ENCODE measurements around the gene DLX5.
A peak's percentile ranks its signal among the peaks of the same experiment; 100 is the strongest.

DLX5 gene

GRCh38 chr7:97006816-97007582, 17.6 kb downstream of the DLX5 start:
- intact Hi-C loops (cut with DNase I) = no loop called here
- peak in 3 of 10 donors; percentile 12 to 55 (median 50) for DNase-seq

- DNase-seq = peak in 4 of 10 donors; percentile 13 to 84 (median 74)
- intact Hi-C loops (cut with DNase I) = no loop called here
These were observed 18.4 kb downstream of the DLX5 start for GRCh38 chr7:97006055-97006815.

GRCh38 chr7:97005183-97006054, 19.2 kb downstream of the DLX5 start, which contains the start of gene DLX6:
Gene DLX6 (plus strand): TSS chr7:97005553. CDS start chr7:97005978, 425 bp downstream.
- intact Hi-C loops (cut with DNase I) = no loop called here
- peak in 8 of 10 donors; percentile 37 to 94 (median 76) for DNase-seq

- DNase-seq = no peak
- intact Hi-C loops (cut with DNase I) = no loop called here
These were observed 20.1 kb downstream of the DLX5 start for GRCh38 chr7:97004247-97005182.

- intact Hi-C loops (cut with DNase I) = no loop called here
- DNase-seq = peak in 2 of 10 donors; percentile 63 to 64
These were observed 21.1 kb downstream of the DLX5 start for GRCh38 chr7:97003262-97004246.

- peak in 2 of 10 donors; percentile 45 to 56 for DNase-seq
- intact Hi-C loops (cut with DNase I) = no loop called here
These were observed 21.9 kb downstream of the DLX5 start for GRCh38 chr7:97002555-97003261.

GRCh38 chr7:97001656-97002554, 22.7 kb downstream of the DLX5 start:
- peak in 1 of 10 donors; percentile 63 for DNase-seq
- intact Hi-C loops (cut with DNase I) = no loop called here

- intact Hi-C loops (cut with DNase I) = no loop called here
- DNase-seq = no peak
These were observed 23.4 kb downstream of the DLX5 start for GRCh38 chr7:97001221-97001620.

GRCh38 chr7:96998744-96999143, 25.9 kb downstream of the DLX5 start:
- DNase-seq = peak in 1 of 10 donors; percentile 50
- intact Hi-C loops (cut with DNase I) = no loop called here

GRCh38 chr7:96998333-96998732, 26.3 kb downstream of the DLX5 start:
- DNase-seq = peak in 1 of 10 donors; percentile 41
- intact Hi-C loops (cut with DNase I) = no loop called here

GRCh38 chr7:96997512-96998032, 27.1 kb downstream of the DLX5 start:
- intact Hi-C loops (cut with DNase I) = no loop called here

GRCh38 chr7:96996958-96997511, 27.6 kb downstream of the DLX5 start:
- intact Hi-C loops (cut with DNase I) = no loop called here

More at GRCh38 chr7:96997512-96998032, 27.1 kb downstream of the DLX5 start:
- DNase-seq = peak in 2 of 10 donors; percentile 40 to 69

GRCh38 chr7:96996111-96996957, 28.3 kb downstream of the DLX5 start:
- peak in 2 of 10 donors; percentile 35 to 76 for DNase-seq
- intact Hi-C loops (cut with DNase I) = no loop called here

More at GRCh38 chr7:96996958-96997511, 27.6 kb downstream of the DLX5 start:
- peak in 2 of 10 donors; percentile 38 to 39 for DNase-seq

- intact Hi-C loops (cut with DNase I) = no loop called here
- DNase-seq = peak in 1 of 10 donors; percentile 66
These were observed 29.1 kb downstream of the DLX5 start for GRCh38 chr7:96995406-96996110.
